Sigmoid colon (tissue), 7 donors: Measurements from ENCODE around the gene ALDH3B1. TPM values are rescaled to one million over a fixed set of nuclear protein-coding genes. Genes with fewer than 3 reads are reported as not detected.

ENCODE experiments used
- DNase-seq: peaks from one replicate; pipeline ENCODE4 v3.0.0-alpha.2; 2019
- H3K27ac ChIP-seq, 4 donors: fragments of 200-600 bp; sonication (generic); one replicate each; pipeline ENCODE4 v1.5.1; 2016 to 2019; ENCODE audit warnings: mild to moderate bottlenecking in 1 of 4
- H3K27me3 ChIP-seq, 3 donors: fragments of 200-600 bp; sonication (generic); one replicate each; pipeline ENCODE4 v1.5.1; 2019; ENCODE audit warnings: mild to moderate bottlenecking in 1 of 3
- H3K36me3 ChIP-seq, 4 donors: fragments of 200-600 bp; sonication (generic); one replicate each; pipeline ENCODE4 v1.5.1; 2016 to 2019
- H3K4me1 ChIP-seq, 4 donors: fragments of 200-600 bp; sonication (generic); one replicate each; pipeline ENCODE4 v1.5.1; 2017 to 2019
- H3K4me3 ChIP-seq, 4 donors: fragments of 200-600 bp; sonication (generic); one replicate each; pipeline ENCODE4 v1.5.1; 2017 to 2019; ENCODE audit warnings: mild to moderate bottlenecking in 2 of 4, moderate library complexity in 1 of 4
- H3K9me3 ChIP-seq, 4 donors: fragments of 200-600 bp in 3 of 4; sonication (generic) in 3 of 4; one replicate each; pipeline versions ENCODE4 v1.5.1 to v1.6.1; 2013 to 2019
- CTCF ChIP-seq, 4 experiments: fragments of 450-650 bp in 3 of 4; fragments of 200-600 bp in 1 of 4; IDR thresholded peaks; one replicate each; pipeline ENCODE4 v1.5.1; 2016 to 2019; ENCODE audit warnings: antibody characterized with exemption in 4 of 4, mild to moderate bottlenecking in 3 of 4, moderate library complexity in 2 of 4
- EP300 ChIP-seq, 4 donors: sonication (generic); formaldehyde crosslinking; IDR thresholded peaks; one replicate each; pipeline ENCODE4 v1.6.1; 2017; ENCODE audit warnings: antibody characterized with exemption in 4 of 4
- POLR2A ChIP-seq, 2 donors: fragments of 450-650 bp; IDR thresholded peaks; one replicate each; pipeline ENCODE4 v1.6.1; 2016; ENCODE audit warnings: antibody characterized with exemption in 2 of 2, mild to moderate bottlenecking in 2 of 2, moderate library complexity in 2 of 2
- POLR2AphosphoS5 ChIP-seq, 4 donors: sonication (generic); formaldehyde crosslinking; IDR thresholded peaks; one replicate each; pipeline ENCODE4 v1.6.1; 2017; ENCODE audit warnings: antibody characterized with exemption in 4 of 4
- WGBS, 2 donors: extraction: QIAGEN DNeasy Blood & Tissue Kit; methylation state at CpG; one replicate each; pipeline ENCODE4 v1.1.7; 2013; 5-methylcytosine and 5-hydroxymethylcytosine counted together
- intact Hi-C: fragments of 100-400 bp; cut with DNase I; formaldehyde crosslinking; loops from one replicate; pipeline ENCODE4 v1.15.1; 2023
- polyA plus RNA-seq, 3 donors: library from polyadenylated mRNA; stranded (reverse); fragments of 200-250 nt; gene quantifications; one replicate each; pipeline ENCODE4 v1.2.3, GENCODE V29; 2013
- total RNA-seq, 4 donors: library from RNA; depleted of rRNA; stranded (reverse); fragments of >200 nt; gene quantifications; one replicate each; pipeline ENCODE4 v1.1.0, GENCODE V29; 2016
- donor health status: healthy with polysubstance abuse.
- donor health status: Bipolar disorder and iron deficiency.
- donor health status: healthy.

ALDH3B1 gene
- total and polyA plus RNA-seq, 7 donors: 6.2 to 14.7 (median 10.9) TPM

GRCh38 chr11:68071281-68072048 is 61.3 kb downstream of the ALDH3B1 start:
- 71 to 84% methylated on average over 3 of the region's 3 CpGs for WGBS, 2 donors
- Histone ChIP-seq H3K9me3 (no peaks in the 10 kb centered on the region), H3K27me3 (no peaks in the 10 kb centered on the region), H3K27ac (no peak overlapping the region), H3K4me3 (no peak overlapping the region), H3K4me1 (no peaks in the 10 kb centered on the region), H3K36me3 (peaks cover 13 to 82% (median 28%) of the 10 kb centered on the region in 4 donors)
- TF ChIP-seq EP300 (IDR thresholded peaks at IDR 0.05): no peak
- no peak for TF ChIP-seq CTCF (IDR thresholded peaks at IDR 0.05)
- TF ChIP-seq POLR2AphosphoS5 (IDR thresholded peaks at IDR 0.05): no peak
- TF ChIP-seq POLR2A (IDR thresholded peaks at IDR 0.05): no peak
- intact Hi-C loops: no loop called here
- DNase-seq: no peak

GRCh38 chr11:68074584-68075352 is 64.6 kb downstream of the ALDH3B1 start:
- Histone ChIP-seq H3K36me3 (peaks cover 0 to 56% (median 14%) of the 10 kb centered on the region in 4 donors), H3K27ac (no peak overlapping the region), H3K9me3 (no peaks in the 10 kb centered on the region), H3K4me1 (no peaks in the 10 kb centered on the region), H3K4me3 (no peak overlapping the region), H3K27me3 (no peaks in the 10 kb centered on the region)
- intact Hi-C loops: no loop called here
- 85 to 93% methylated on average over 10 of the region's 10 CpGs for WGBS, 2 donors
- DNase-seq: no peak
- TF ChIP-seq POLR2AphosphoS5 (IDR thresholded peaks at IDR 0.05) (no peak), POLR2A (IDR thresholded peaks at IDR 0.05) (no peak), CTCF (IDR thresholded peaks at IDR 0.05) (no peak), EP300 (IDR thresholded peaks at IDR 0.05) (no peak)

GRCh38 chr11:68076371-68077042 is 66.4 kb downstream of the ALDH3B1 start:
- no peaks in the 10 kb centered on the region for H3K4me1 ChIP-seq
- no peak for DNase-seq
- 57 to 74% methylated on average over 11 of the region's 11 CpGs for WGBS, 2 donors
- H3K9me3 ChIP-seq: no peaks in the 10 kb centered on the region
- TF ChIP-seq CTCF (IDR thresholded peaks at IDR 0.05): peak in 1 of 4 experiments; percentile 13
- no peak for TF ChIP-seq POLR2A (IDR thresholded peaks at IDR 0.05)
- intact Hi-C loops: loop anchor here (2.0 kb wide), 1 partner anchor 130 kb away; no protein-coding TSS in a partner anchor
- H3K27ac ChIP-seq: no peak overlapping the region
- peaks cover 0 to 52% (median 7%) of the 10 kb centered on the region in 4 donors for H3K36me3 ChIP-seq
- no peaks in the 10 kb centered on the region for H3K27me3 ChIP-seq
- no peak overlapping the region for H3K4me3 ChIP-seq

GRCh38 chr11:68077617-68078582 is 67.8 kb downstream of the ALDH3B1 start:
- intact Hi-C loops: loop anchor here (2.0 kb wide), 1 partner anchor 129 kb away; no protein-coding TSS in a partner anchor

More at GRCh38 chr11:68077617-68078582, 67.8 kb downstream of the ALDH3B1 start:
- Histone ChIP-seq H3K27me3 (no peaks in the 10 kb centered on the region), H3K4me1 (peaks cover 0 to 11% (median 7%) of the 10 kb centered on the region in 4 donors), H3K4me3 (no peak overlapping the region), H3K9me3 (no peaks in the 10 kb centered on the region), H3K36me3 (peaks cover 0 to 38% (median 2%) of the 10 kb centered on the region in 4 donors), H3K27ac (no peak overlapping the region)
- TF ChIP-seq CTCF (IDR thresholded peaks at IDR 0.05) (no peak), POLR2AphosphoS5 (IDR thresholded peaks at IDR 0.05) (no peak), EP300 (IDR thresholded peaks at IDR 0.05) (no peak), POLR2A (IDR thresholded peaks at IDR 0.05) (no peak)
- WGBS, 2 donors: 83 to 84% methylated on average over 8 of the region's 8 CpGs
- no peak for DNase-seq
